Glutamatergic neuron (in vitro differentiated cells): ENCODE data around the gene KIF21A. TPM values are rescaled to one million over a fixed set of nuclear protein-coding genes. Genes with fewer than 3 reads are reported as not detected.

ENCODE experiments used
- DNase-seq: peaks from one replicate; pipeline ENCODE4 v3.0.0; 2022
- H3K27ac Mint-ChIP-seq: one replicate; pipeline ENCODE4 v1.8.0; 2020; ENCODE audit warnings: mild to moderate bottlenecking, mixed read lengths, inconsistent platforms; ENCODE audit not compliant: unreplicated experiment
- H3K27me3 Mint-ChIP-seq: one replicate; pipeline ENCODE4 v1.8.0; 2020; ENCODE audit warnings: mild to moderate bottlenecking, moderate library complexity, mixed read lengths, inconsistent platforms; ENCODE audit not compliant: unreplicated experiment
- H3K36me3 Mint-ChIP-seq: one replicate; pipeline ENCODE4 v1.8.0; 2020; ENCODE audit warnings: mild to moderate bottlenecking, mixed read lengths, inconsistent platforms; ENCODE audit not compliant: unreplicated experiment
- H3K4me1 Mint-ChIP-seq: one replicate; pipeline ENCODE4 v1.8.0; 2020; ENCODE audit warnings: mild to moderate bottlenecking, low read depth, mixed read lengths, inconsistent platforms; ENCODE audit not compliant: unreplicated experiment
- H3K4me3 Mint-ChIP-seq: one replicate; pipeline ENCODE4 v1.8.0; 2020; ENCODE audit warnings: mild to moderate bottlenecking, mixed read lengths, inconsistent platforms; ENCODE audit not compliant: unreplicated experiment
- H3K9me3 Mint-ChIP-seq: one replicate; pipeline ENCODE4 v1.8.0; 2020; ENCODE audit warnings: mild to moderate bottlenecking, moderate library complexity, mixed read lengths, inconsistent platforms; ENCODE audit not compliant: unreplicated experiment
- total RNA-seq: library from RNA; stranded (reverse); fragmentation: NEBNext Ultra II Directional; extraction: Animal tissue kit (Norgen Biotek cat#: 25700); gene quantifications from one replicate; pipeline ENCODE4 v1.2.1, GENCODE V29; 2021; ENCODE audit not compliant: unreplicated experiment
- TF ChIP-seq, protein P1 (sequence below): fragments of 200-600 bp; sonication (generic); IDR thresholded peaks from one replicate; pipeline ENCODE4 v1.5.0; 2021; ENCODE audit not compliant: partially characterized antibody, unreplicated experiment

Gene KIF21A
- total RNA-seq, 1 donor from 2014 or later: 93.1 TPM

DNA sequence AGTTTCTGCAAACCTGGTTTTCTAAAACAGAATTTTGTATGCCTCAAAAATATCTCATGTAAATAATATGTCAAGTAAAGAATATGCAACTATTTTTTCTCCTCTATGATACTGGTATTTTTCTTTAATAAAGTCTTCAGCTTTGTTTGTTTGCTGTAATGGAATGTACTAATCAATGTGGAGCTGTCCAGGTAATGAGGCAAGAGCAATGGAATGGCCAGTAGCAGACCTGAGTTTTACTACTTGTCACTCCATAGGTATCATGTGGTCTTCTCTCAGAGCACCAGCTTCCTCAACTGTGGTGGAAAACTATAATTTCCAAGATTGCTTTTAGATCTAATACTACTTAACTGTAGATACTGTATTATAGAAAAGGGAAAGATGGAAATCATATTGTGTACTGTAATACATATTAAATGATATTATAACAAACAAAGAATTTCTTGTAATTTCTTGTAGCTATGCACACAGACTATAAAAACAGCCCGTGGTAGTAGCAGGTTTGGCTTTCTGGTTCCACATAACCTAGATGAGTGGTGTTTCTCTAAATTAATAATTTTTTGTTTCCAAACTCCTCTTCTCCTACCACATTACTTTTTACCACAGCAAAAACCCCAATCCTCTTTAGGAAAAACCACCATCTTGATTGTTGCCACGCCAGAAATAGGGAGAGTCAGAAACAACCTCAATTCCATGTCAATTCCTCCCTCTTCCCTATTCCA, 70.6 kb downstream of the KIF21A start:
- Mint-ChIP-seq H3K4me1 (peaks cover 8% of the 10 kb centered on the region), H3K27ac (no peak overlapping the region), H3K27me3 (no peaks in the 10 kb centered on the region), H3K36me3 (no peaks in the 10 kb centered on the region), H3K4me3 (no peak overlapping the region), H3K9me3 (no peaks in the 10 kb centered on the region)
- DNase-seq: no peak
- TF ChIP-seq, protein P1, sequence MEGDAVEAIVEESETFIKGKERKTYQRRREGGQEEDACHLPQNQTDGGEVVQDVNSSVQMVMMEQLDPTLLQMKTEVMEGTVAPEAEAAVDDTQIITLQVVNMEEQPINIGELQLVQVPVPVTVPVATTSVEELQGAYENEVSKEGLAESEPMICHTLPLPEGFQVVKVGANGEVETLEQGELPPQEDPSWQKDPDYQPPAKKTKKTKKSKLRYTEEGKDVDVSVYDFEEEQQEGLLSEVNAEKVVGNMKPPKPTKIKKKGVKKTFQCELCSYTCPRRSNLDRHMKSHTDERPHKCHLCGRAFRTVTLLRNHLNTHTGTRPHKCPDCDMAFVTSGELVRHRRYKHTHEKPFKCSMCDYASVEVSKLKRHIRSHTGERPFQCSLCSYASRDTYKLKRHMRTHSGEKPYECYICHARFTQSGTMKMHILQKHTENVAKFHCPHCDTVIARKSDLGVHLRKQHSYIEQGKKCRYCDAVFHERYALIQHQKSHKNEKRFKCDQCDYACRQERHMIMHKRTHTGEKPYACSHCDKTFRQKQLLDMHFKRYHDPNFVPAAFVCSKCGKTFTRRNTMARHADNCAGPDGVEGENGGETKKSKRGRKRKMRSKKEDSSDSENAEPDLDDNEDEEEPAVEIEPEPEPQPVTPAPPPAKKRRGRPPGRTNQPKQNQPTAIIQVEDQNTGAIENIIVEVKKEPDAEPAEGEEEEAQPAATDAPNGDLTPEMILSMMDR: no peak

DNA sequence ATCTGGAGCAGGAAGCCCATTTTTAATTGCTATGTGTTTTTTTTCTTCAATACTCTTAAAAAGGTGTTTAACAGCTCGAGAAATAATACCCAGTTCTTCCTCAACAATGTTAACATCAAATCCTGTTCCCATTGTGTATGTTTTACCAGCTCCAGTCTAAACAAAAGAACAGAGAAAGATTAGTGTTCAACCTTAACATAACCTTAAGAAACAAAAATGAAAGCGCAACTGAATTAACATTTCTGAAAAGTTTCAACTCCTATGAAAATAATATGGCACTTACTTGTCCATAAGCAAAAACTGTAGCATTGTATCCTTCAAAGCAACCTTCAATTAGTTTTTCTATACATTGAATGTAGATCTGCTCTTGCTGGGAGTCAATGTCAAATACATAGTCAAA, 73.2 kb downstream of the KIF21A start:
- no peak overlapping the region for H3K4me3 Mint-ChIP-seq
- H3K36me3 Mint-ChIP-seq: no peaks in the 10 kb centered on the region
- H3K4me1 Mint-ChIP-seq: peaks cover 3% of the 10 kb centered on the region
- no peak overlapping the region for H3K27ac Mint-ChIP-seq
- DNase-seq: no peak
- no peaks in the 10 kb centered on the region for H3K27me3 Mint-ChIP-seq
- H3K9me3 Mint-ChIP-seq: no peaks in the 10 kb centered on the region
- TF ChIP-seq, protein P1: no peak

DNA sequence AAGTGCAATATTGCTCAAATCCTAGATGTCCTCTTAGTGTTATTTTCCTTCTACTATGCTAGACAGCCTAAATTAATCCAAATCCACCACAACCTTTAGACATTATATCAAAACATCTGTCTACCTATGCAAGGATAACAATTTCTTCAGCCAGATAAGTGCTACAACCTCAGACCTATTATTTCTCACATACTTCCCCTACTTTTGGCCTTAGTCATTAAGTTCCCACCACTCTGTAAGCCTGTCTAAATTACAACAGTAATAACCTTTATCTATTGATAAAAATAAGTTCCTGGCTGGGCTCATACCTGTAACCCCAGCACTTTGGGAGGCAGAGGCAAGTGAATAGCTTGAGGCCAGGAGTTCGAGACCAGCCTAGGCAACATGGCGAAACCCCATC, 74.0 kb downstream of the KIF21A start:
- no peaks in the 10 kb centered on the region for H3K9me3 Mint-ChIP-seq

DNA sequence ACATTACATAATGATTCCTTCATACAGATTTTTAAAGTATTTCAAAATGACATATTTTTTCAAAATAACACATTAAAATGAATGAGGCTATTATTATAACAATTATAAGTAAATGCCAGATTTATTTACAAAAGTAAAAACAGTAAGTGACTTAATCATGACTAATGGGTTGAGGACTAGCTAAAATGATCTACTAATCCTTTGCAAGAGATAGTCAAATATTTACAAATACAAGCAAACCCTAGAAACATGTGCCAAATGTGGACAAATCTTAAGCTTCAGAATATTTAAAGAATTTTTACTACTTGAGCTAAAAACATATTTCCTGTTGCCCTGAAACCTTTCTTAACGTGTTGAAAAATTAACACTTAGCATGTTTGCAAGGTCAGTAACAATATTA, 74.8 kb downstream of the KIF21A start:
- Mint-ChIP-seq H3K27ac (no peak overlapping the region), H3K4me3 (no peak overlapping the region), H3K27me3 (no peaks in the 10 kb centered on the region), H3K9me3 (no peaks in the 10 kb centered on the region), H3K36me3 (no peaks in the 10 kb centered on the region), H3K4me1 (peaks cover 3% of the 10 kb centered on the region)
- DNase-seq: no peak
- TF ChIP-seq, protein P1: no peak

More for the DNA sequence above, 74.0 kb downstream of the KIF21A start:
- TF ChIP-seq, protein P1: no peak
- Mint-ChIP-seq H3K27me3 (no peaks in the 10 kb centered on the region), H3K4me3 (no peak overlapping the region), H3K36me3 (no peaks in the 10 kb centered on the region), H3K4me1 (peaks cover 3% of the 10 kb centered on the region), H3K27ac (no peak overlapping the region)
- DNase-seq: no peak

DNA sequence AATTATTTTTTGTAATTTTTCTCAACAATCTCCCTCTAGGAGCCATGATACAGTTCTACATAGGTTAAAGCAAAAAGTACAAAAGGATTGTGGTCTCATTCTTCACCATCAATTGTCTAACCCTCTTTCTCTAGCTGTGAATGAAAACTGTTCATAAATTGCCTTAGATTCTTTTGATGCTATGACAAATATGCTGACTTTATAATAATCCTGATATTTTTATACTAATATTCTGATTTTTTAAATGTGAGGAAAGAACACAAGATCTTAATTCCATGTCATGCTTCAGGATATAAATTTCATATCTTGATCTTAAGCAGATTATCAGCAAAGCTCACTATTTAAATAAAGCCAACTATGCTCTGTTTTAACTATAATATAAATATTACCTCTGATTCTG, 75.4 kb downstream of the KIF21A start:
- no peak for DNase-seq
- Mint-ChIP-seq H3K4me3 (no peak overlapping the region), H3K4me1 (peaks cover 3% of the 10 kb centered on the region), H3K27ac (no peak overlapping the region), H3K27me3 (no peaks in the 10 kb centered on the region), H3K9me3 (no peaks in the 10 kb centered on the region), H3K36me3 (no peaks in the 10 kb centered on the region)
- TF ChIP-seq, protein P1: no peak
